ENCODE results near the gene CLDN4. TPM values are rescaled to one million over a fixed set of nuclear protein-coding genes. Genes with fewer than 3 reads are reported as not detected.
"Not testable (repeated sequence)": the region's sequence is repeated elsewhere in the genome, so short reads cannot be mapped to it uniquely, and the experiment has no call there.

Gene CLDN4
- total RNA-seq, 1 experiment from 2014 or later: 0.28 TPM

DNA sequence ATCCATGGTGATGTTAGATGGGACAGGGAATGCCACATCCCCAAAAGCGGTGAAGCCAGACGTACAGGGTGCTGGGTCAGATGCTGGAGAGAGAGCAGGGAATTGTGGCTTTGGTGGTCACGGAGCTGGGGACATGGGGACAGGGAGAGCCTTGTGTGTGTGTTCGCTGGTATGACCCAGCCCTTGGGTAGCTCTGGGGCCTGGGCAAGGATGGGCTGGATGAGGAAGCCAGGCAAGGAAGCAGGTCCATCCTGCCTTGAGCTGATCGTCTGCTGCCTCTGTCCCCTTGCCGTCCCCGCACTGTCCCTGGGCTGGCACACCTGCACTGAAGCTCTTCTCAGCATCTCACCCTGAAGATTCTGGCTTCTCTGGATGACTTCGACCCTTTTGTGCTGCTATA lies 15.4 kb upstream of the CLDN4 start:
- no peaks in the 10 kb centered on the region for H3K36me3 Mint-ChIP-seq (ENCODE audit: insufficient read depth, unreplicated experiment)
- ChIA-PET CTCF (interaction anchor here (0.6 to 2.0 kb wide), 5 partner anchors 11 to 209 kb away, joined by 3 to 9 read pairs (median 4); no protein-coding TSS in a partner anchor), POLR2A (interaction anchor here (0.9 kb wide), 1 partner anchor 35 kb away, joined by 3 read pairs; no protein-coding TSS in a partner anchor)
- TF ChIP-seq, protein P1, sequence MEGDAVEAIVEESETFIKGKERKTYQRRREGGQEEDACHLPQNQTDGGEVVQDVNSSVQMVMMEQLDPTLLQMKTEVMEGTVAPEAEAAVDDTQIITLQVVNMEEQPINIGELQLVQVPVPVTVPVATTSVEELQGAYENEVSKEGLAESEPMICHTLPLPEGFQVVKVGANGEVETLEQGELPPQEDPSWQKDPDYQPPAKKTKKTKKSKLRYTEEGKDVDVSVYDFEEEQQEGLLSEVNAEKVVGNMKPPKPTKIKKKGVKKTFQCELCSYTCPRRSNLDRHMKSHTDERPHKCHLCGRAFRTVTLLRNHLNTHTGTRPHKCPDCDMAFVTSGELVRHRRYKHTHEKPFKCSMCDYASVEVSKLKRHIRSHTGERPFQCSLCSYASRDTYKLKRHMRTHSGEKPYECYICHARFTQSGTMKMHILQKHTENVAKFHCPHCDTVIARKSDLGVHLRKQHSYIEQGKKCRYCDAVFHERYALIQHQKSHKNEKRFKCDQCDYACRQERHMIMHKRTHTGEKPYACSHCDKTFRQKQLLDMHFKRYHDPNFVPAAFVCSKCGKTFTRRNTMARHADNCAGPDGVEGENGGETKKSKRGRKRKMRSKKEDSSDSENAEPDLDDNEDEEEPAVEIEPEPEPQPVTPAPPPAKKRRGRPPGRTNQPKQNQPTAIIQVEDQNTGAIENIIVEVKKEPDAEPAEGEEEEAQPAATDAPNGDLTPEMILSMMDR (IDR thresholded peaks at IDR 0.05; ENCODE audit: unreplicated experiment): no peak
- intact Hi-C loops (cut with micrococcal nuclease): no loop called here
- H3K9me3 Mint-ChIP-seq (ENCODE audit: unreplicated experiment): no peaks in the 10 kb centered on the region
- no peaks in the 10 kb centered on the region for H3K4me1 Mint-ChIP-seq (ENCODE audit: insufficient read depth, unreplicated experiment)
- no TSS peak for BruUV-seq (replicated peaks)
- DNase-seq (ENCODE audit: unreplicated experiment): no peak
- no peaks in the 10 kb centered on the region for H3K27me3 Mint-ChIP-seq (ENCODE audit: insufficient read depth, unreplicated experiment)
- no peak overlapping the region for H3K4me3 Mint-ChIP-seq (ENCODE audit: unreplicated experiment)
- H3K27ac Mint-ChIP-seq (ENCODE audit: low read depth, unreplicated experiment): no peak overlapping the region

DNA sequence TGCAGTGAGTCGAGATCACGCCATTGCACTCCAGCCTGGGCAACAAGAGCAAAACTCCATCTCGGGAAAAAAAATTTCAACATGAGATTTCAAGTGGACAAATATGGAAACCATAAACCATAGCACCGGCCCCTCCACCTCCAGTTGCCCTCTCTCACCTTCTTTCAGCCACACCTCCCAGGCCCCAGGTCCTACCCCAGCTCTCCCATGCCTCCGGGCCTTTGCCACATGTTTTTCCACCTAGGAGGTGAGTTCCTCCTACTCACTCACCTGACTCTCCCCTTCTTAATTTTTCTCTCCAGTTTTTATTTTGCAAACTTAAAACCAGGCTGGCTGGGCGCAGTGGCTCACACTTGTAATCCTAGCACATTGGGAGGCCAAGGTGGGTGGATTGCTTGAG lies 13.7 kb upstream of the CLDN4 start:
- DNase-seq (ENCODE audit: unreplicated experiment): no peak
- H3K36me3 Mint-ChIP-seq (ENCODE audit: insufficient read depth, unreplicated experiment): no peaks in the 10 kb centered on the region
- no peaks in the 10 kb centered on the region for H3K27me3 Mint-ChIP-seq (ENCODE audit: insufficient read depth, unreplicated experiment)
- no TSS peak for BruUV-seq (replicated peaks)
- intact Hi-C loops (cut with micrococcal nuclease): no loop called here
- H3K4me3 Mint-ChIP-seq (ENCODE audit: unreplicated experiment): no peak overlapping the region
- ChIA-PET POLR2A (no interaction called here), CTCF (interaction anchor here (0.6 to 1.3 kb wide), 3 partner anchors 34 to 209 kb away, joined by 3 to 5 read pairs (median 3); no protein-coding TSS in a partner anchor)
- H3K27ac Mint-ChIP-seq (ENCODE audit: low read depth, unreplicated experiment): no peak overlapping the region
- no peaks in the 10 kb centered on the region for H3K9me3 Mint-ChIP-seq (ENCODE audit: unreplicated experiment)
- peaks cover 6% of the 10 kb centered on the region for H3K4me1 Mint-ChIP-seq (ENCODE audit: insufficient read depth, unreplicated experiment)
- TF ChIP-seq, protein P1 (IDR thresholded peaks at IDR 0.05; ENCODE audit: unreplicated experiment): no peak

DNA sequence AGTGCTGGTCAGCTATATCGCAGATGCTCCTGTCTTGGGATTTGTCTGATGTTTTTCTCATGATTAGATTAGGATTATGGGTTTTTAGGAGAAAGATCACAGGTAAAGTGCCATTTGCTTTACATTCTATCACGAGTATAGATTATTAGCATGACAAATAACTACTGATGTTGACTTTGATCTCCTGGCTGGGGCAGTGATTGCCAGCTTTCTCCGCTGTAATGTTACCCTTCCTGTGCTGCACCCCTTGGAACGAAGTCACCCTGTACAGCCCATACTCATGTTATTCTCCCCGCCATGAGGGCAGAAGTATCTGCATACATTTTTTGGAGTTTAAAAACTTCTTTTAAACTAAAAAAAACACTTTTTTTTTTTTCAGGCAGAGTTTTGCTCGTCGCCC lies 10.8 kb upstream of the CLDN4 start:
- peaks cover 21% of the 10 kb centered on the region for H3K4me1 Mint-ChIP-seq (ENCODE audit: insufficient read depth, unreplicated experiment)
- POLR2A ChIA-PET: no interaction called here
- no peaks in the 10 kb centered on the region for H3K27me3 Mint-ChIP-seq (ENCODE audit: insufficient read depth, unreplicated experiment)
- TF ChIP-seq, protein P1 (IDR thresholded peaks at IDR 0.05; ENCODE audit: unreplicated experiment): no peak
- CTCF ChIA-PET: interaction anchor here (0.6 to 0.8 kb wide), 2 partner anchors 9 to 60 kb away, joined by 3 read pairs; no protein-coding TSS in a partner anchor
- intact Hi-C loops (cut with micrococcal nuclease): no loop called here
- no peaks in the 10 kb centered on the region for H3K36me3 Mint-ChIP-seq (ENCODE audit: insufficient read depth, unreplicated experiment)
- H3K9me3 Mint-ChIP-seq (ENCODE audit: unreplicated experiment): no peaks in the 10 kb centered on the region
- DNase-seq (ENCODE audit: unreplicated experiment): no peak
- H3K27ac Mint-ChIP-seq (ENCODE audit: low read depth, unreplicated experiment): no peak overlapping the region
- no peak overlapping the region for H3K4me3 Mint-ChIP-seq (ENCODE audit: unreplicated experiment)
- BruUV-seq (replicated peaks): no TSS peak

DNA sequence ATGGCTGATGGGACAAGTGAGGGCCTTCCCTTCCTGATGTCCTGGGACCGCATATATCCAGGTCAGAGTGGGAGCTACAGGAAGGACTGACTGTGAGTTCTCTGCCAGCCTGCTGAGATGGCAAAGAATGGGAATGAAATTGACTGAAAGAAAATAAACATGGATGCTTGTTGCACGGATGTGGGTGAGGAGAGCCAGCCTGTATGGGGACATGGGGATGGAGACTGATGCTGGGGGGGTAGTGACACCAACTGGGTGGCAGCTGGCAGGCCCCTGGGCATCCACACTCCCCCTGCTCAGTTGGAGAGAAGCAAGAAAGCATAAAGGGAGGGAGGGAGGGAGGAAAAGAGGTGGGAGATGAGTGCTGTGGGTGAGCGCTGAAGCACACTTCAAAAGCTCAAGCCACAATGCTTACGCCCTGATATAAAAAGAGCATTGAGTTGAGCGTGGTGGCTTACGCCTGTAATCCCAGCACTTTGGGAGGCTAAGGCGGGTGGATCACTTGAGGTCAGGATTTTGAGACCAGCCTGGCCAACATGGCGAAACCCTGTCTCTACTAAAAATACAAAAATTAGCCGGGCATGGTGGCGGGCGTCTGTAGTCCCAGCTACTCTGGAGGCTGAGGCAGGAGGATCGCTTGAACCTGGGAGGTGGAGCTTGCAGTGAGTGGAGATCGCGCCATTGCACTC lies 9.1 kb upstream of the CLDN4 start:
- BruUV-seq (replicated peaks); H3K27me3 Mint-ChIP-seq (ENCODE audit: insufficient read depth, unreplicated experiment); DNase-seq (ENCODE audit: unreplicated experiment); H3K4me3 Mint-ChIP-seq (ENCODE audit: unreplicated experiment); H3K36me3 Mint-ChIP-seq (ENCODE audit: insufficient read depth, unreplicated experiment); H3K9me3 Mint-ChIP-seq (ENCODE audit: unreplicated experiment): not testable (repeated sequence)
- ChIA-PET CTCF (interaction anchor here (0.5 to 2.1 kb wide), 10 partner anchors 10 to 590 kb away, joined by 3 to 9 read pairs (median 4); no protein-coding TSS in a partner anchor), POLR2A (interaction anchor here (1.1 to 3.4 kb wide), 14 partner anchors 8 to 301 kb away, joined by 3 to 48 read pairs (median 6); partner anchors contain the start of genes ABHD11 and METTL27)
- peaks cover 24% of the 10 kb centered on the region for H3K4me1 Mint-ChIP-seq (ENCODE audit: insufficient read depth, unreplicated experiment)
- H3K27ac Mint-ChIP-seq (ENCODE audit: low read depth, unreplicated experiment): peak overlapping the region; percentile 80
- intact Hi-C loops (cut with micrococcal nuclease): loop anchor here (1.0 kb wide), 1 partner anchor 30 kb away; no protein-coding TSS in a partner anchor
